Keratinocyte (primary cell): Measurements from ENCODE around the gene PRRX1. TPM values are rescaled to one million over a fixed set of nuclear protein-coding genes. Genes with fewer than 3 reads are reported as not detected.

ENCODE experiments used
- DNase-seq: peaks from one replicate; pipeline ENCODE4 v3.0.0-alpha.2; 2011; ENCODE audit warnings: low read depth, missing footprints, low spot score
- FAIRE-seq: peaks from 2 replicates; lab custom pipeline; 2011; peaks lifted over from hg19 to GRCh38; lab: Jason Lieb, UNC
- H2AFZ ChIP-seq: 2 replicates; pipeline ENCODE4 v1.6.0; 2012; ENCODE audit warnings: low read length, control low read depth, inconsistent platforms; ENCODE audit not compliant: control insufficient read depth
- H3K27ac ChIP-seq: 2 replicates; pipeline ENCODE4 v1.5.1; 2011; ENCODE audit warnings: low read length; ENCODE audit not compliant: control insufficient read depth, insufficient read depth
- H3K27me3 ChIP-seq: 3 replicates; pipeline ENCODE4 v1.6.0; 2011; ENCODE audit warnings: low read length; ENCODE audit not compliant: control insufficient read depth, insufficient read depth; ENCODE audit errors: extremely low read depth
- H3K36me3 ChIP-seq, 2 experiments: 2 replicates in 1 of 2; 3 replicates in 1 of 2; pipeline ENCODE4 v1.5.1; 2011; ENCODE audit warnings: low read length in 2 of 2, mild to moderate bottlenecking in 1 of 2; ENCODE audit not compliant: control insufficient read depth in 2 of 2, insufficient read depth in 2 of 2; ENCODE audit errors: extremely low read depth in 1 of 2
- H3K4me1 ChIP-seq: 3 replicates; pipeline ENCODE4 v1.5.1; 2011; ENCODE audit warnings: low read length; ENCODE audit not compliant: control insufficient read depth, insufficient read depth; ENCODE audit errors: extremely low read depth
- H3K4me2 ChIP-seq: 3 replicates; pipeline ENCODE4 v1.6.0; 2011; ENCODE audit warnings: low read depth, low read length; ENCODE audit not compliant: control insufficient read depth, insufficient read depth; ENCODE audit errors: extremely low read depth
- H3K4me3 ChIP-seq, 3 experiments: fragments of 200-600 bp in 1 of 3; sonication (generic) in 1 of 3; 2 replicates in 2 of 3; 3 replicates in 1 of 3; pipeline ENCODE4 v1.5.1; 2011 to 2016; ENCODE audit warnings: low read length in 3 of 3, mild to moderate bottlenecking in 3 of 3, control low read depth in 2 of 3, inconsistent platforms in 1 of 3, low read depth in 1 of 3, mixed read lengths in 1 of 3, mixed run types in 1 of 3, moderate library complexity in 1 of 3; ENCODE audit not compliant: control insufficient read depth in 2 of 3, insufficient read depth in 2 of 3; ENCODE audit errors: extremely low read depth in 1 of 3
- H3K79me2 ChIP-seq: 2 replicates; pipeline ENCODE4 v1.6.0; 2012; ENCODE audit warnings: low read length; ENCODE audit not compliant: control insufficient read depth, insufficient read depth
- H3K9ac ChIP-seq: 3 replicates; pipeline ENCODE4 v1.6.0; 2011; ENCODE audit warnings: low read length; ENCODE audit not compliant: control insufficient read depth, insufficient read depth; ENCODE audit errors: extremely low read depth
- H3K9me1 ChIP-seq: 3 replicates; pipeline ENCODE4 v1.6.0; 2011; ENCODE audit warnings: low read length; ENCODE audit not compliant: control insufficient read depth, insufficient read depth; ENCODE audit errors: extremely low read depth
- H3K9me3 ChIP-seq: 2 replicates; pipeline ENCODE4 v1.5.1; 2012; ENCODE audit warnings: low read depth, low read length; ENCODE audit not compliant: control insufficient read depth
- H4K20me1 ChIP-seq: 3 replicates; pipeline ENCODE4 v1.6.0; 2011; ENCODE audit warnings: low read length; ENCODE audit not compliant: control insufficient read depth, insufficient read depth; ENCODE audit errors: extremely low read depth
- CTCF ChIP-seq, 3 experiments: IDR thresholded peaks in 1 of 3; conservative IDR thresholded peaks in 1 of 3; optimal IDR thresholded peaks in 1 of 3; 2 replicates in 2 of 3; 3 replicates in 1 of 3; pipeline versions ENCODE3 to v1.5.1; 2011; ENCODE audit warnings: low read length in 3 of 3, mild to moderate bottlenecking in 3 of 3, moderate library complexity in 2 of 3, control low read depth in 1 of 3, inconsistent platforms in 1 of 3; ENCODE audit not compliant: insufficient read depth in 2 of 3; ENCODE audit errors: extremely low read depth in 1 of 3
- EZH2 ChIP-seq: IDR thresholded peaks from one replicate; pipeline ENCODE4 v1.6.1; 2012; ENCODE audit warnings: inconsistent platforms, mild to moderate bottlenecking, low read length, moderate library complexity
- dilution Hi-C: fragments of 300-500 bp; cut with MboI; formaldehyde crosslinking; loops from one replicate; pipeline ENCODE4 v1.7.0; 2020; ENCODE audit warnings: low sequenced_read_pairs; ENCODE audit not compliant: extremely low pct_ligation_motif_present
- polyA plus RNA-seq, 5 experiments: library from polyadenylated mRNA; depleted of rRNA in 3 of 5; stranded (reverse) in 3 of 5; stranded (forward) in 1 of 5; unstranded in 1 of 5; fragments of >200 nt; gene quantifications; 1 replicate in 1 of 5; 2 replicates in 3 of 5; 3 replicates in 1 of 5; pipeline versions ENCODE4 v1.2.1 to v1.2.3, GENCODE V29; 2011 to 2012; ENCODE audit warnings: missing spikeins in 2 of 5, low read depth in 1 of 5, low replicate concordance in 1 of 5

PRRX1 gene
- polyA plus RNA-seq, 1 donor (not counting 4 experiments of a cell fraction or from before 2014, with no cell fraction given) = not detected

GRCh38 chr1:170682809-170683208 is 18.9 kb downstream of the PRRX1 start:
- no peak for TF ChIP-seq CTCF (optimal IDR thresholded peaks at IDR 0.05 in 1 of 3, IDR thresholded peaks at IDR 0.05 in 1 of 3, conservative IDR thresholded peaks at IDR 0.05 in 1 of 3; ENCODE audit: extremely low read depth in 1 of 3, insufficient read depth in 2 of 3, low read length in 3 of 3)
- no peaks in the 10 kb centered on the region for H3K9me3 ChIP-seq
- no peak overlapping the region for H3K4me2 ChIP-seq
- no peak overlapping the region for H3K9ac ChIP-seq
- no peak overlapping the region for H2AFZ ChIP-seq
- no peaks in the 10 kb centered on the region for H3K9me1 ChIP-seq
- no peak overlapping the region for H3K27ac ChIP-seq
- no peaks in the 10 kb centered on the region for H4K20me1 ChIP-seq
- no peak for FAIRE-seq
- no peaks in the 10 kb centered on the region for H3K36me3 ChIP-seq
- H3K79me2 ChIP-seq = no peaks in the 10 kb centered on the region
- dilution Hi-C loops = no loop called here
- no peaks in the 10 kb centered on the region for H3K4me1 ChIP-seq
- no peak overlapping the region for H3K4me3 ChIP-seq
- H3K27me3 ChIP-seq = no peaks in the 10 kb centered on the region
- no peak for DNase-seq

GRCh38 chr1:170685166-170685565 is 21.2 kb downstream of the PRRX1 start:
- no peaks in the 10 kb centered on the region for H3K27me3 ChIP-seq
- H3K4me3 ChIP-seq = no peak overlapping the region
- H3K79me2 ChIP-seq = no peaks in the 10 kb centered on the region
- no peak overlapping the region for H3K4me2 ChIP-seq
- FAIRE-seq (no peak), DNase-seq (no peak)
- TF ChIP-seq EZH2 = no peak
- no peak for TF ChIP-seq CTCF (optimal IDR thresholded peaks at IDR 0.05 in 1 of 3, IDR thresholded peaks at IDR 0.05 in 1 of 3, conservative IDR thresholded peaks at IDR 0.05 in 1 of 3; ENCODE audit: extremely low read depth in 1 of 3, insufficient read depth in 2 of 3, low read length in 3 of 3)
- H2AFZ ChIP-seq = no peak overlapping the region
- H3K9me3 ChIP-seq = no peaks in the 10 kb centered on the region
- no peak overlapping the region for H3K9ac ChIP-seq
- dilution Hi-C loops = no loop called here
- no peaks in the 10 kb centered on the region for H3K9me1 ChIP-seq
- no peaks in the 10 kb centered on the region for H3K4me1 ChIP-seq
- H3K27ac ChIP-seq = no peak overlapping the region
- no peaks in the 10 kb centered on the region for H3K36me3 ChIP-seq
- no peaks in the 10 kb centered on the region for H4K20me1 ChIP-seq
